ENCODE results near the gene PTPRN2. TPM values are rescaled to one million over a fixed set of nuclear protein-coding genes. Genes with fewer than 3 reads are reported as not detected.
A peak's percentile ranks its signal among the peaks of the same experiment; 100 is the strongest.
"Not testable (repeated sequence)": the region's sequence is repeated elsewhere in the genome, so short reads cannot be mapped to it uniquely, and the experiment has no call there.

Gene PTPRN2
- total and polyA plus RNA-seq, 2 of the 13 experiments (the other 11 are each of a cell fraction or from before 2014, with no cell fraction given): 2.5 to 24.2 TPM

DNA sequence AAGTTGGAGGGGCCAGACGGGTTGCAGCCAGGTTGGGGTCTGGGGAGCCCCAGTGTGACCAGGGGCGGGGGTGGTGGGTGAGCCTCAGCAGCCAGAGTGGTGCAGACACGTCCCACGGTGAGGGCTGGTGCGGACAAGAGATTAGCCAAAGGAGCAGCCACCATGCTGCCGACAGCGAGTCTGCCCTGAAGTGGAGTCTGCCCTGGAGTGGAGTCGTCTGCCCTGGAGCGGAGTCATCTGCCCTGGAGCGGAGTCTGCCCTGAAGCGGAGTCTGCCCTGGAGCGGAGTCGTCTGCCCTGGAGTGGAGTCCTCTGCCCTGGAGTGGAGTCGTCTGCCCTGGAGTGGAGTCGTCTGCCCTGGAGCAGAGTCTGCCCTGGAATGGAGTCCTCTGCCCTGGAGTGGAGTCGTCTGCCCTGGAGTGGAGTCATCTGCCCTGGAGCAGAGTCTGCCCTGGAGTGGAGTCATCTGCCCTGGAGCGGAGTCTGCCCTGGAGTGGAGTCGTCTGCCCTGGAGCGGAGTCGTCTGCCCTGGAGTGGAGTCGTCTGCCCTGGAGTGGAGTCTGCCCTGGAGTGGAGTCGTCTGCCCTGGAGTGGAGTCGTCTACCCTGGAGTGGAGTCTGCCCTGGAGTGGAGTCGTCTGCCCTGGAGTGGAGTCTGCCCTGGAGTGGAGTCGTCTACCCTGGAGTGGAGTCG lies 64.3 kb downstream of the PTPRN2 start (continued):
- 0 out of 2 replicates have a peak, but pooled peaks have one; percentile 17 for TF ChIP-seq MAZ (IDR thresholded peaks at IDR 0.05; ENCODE audit: borderline replicate concordance, low read depth, low read length)
- TF ChIP-seq MAZ (CRISPR knock-in tag; IDR thresholded peaks at IDR 0.05; ENCODE audit: low read depth): not testable (repeated sequence)
- peak; percentile 60 for TF ChIP-seq ZNF687 (CRISPR knock-in tag; IDR thresholded peaks at IDR 0.05)
- TF ChIP-seq MTA1 (CRISPR knock-in tag; IDR thresholded peaks at IDR 0.05; ENCODE audit: borderline replicate concordance): peak; percentile 38; the same call in 1 of the 2 replicates
- TF ChIP-seq ZNF160 (CRISPR knock-in tag; IDR thresholded peaks at IDR 0.05): peak; percentile 5; the same call in 1 of the 2 replicates
- TF ChIP-seq UBTF (CRISPR knock-in tag; IDR thresholded peaks at IDR 0.05): peak; percentile 18; the same call in 1 of the 2 replicates
- peak; percentile 32; the same call in 1 of the 2 replicates for TF ChIP-seq ZBTB33 (CRISPR knock-in tag; IDR thresholded peaks at IDR 0.05)
- TF ChIP-seq RFX5 (IDR thresholded peaks at IDR 0.05; ENCODE audit: low read depth, low read length): peak; percentile 29; the same call in 1 of the 2 replicates
- peak; percentile 99 for TF ChIP-seq SKI (IDR thresholded peaks at IDR 0.05; ENCODE audit: partially characterized antibody)
- peak; percentile 24; the same call in 1 of the 2 replicates for TF ChIP-seq SPEN (CRISPR knock-in tag; IDR thresholded peaks at IDR 0.05; ENCODE audit: low read depth)
- peak; percentile 35; the same call in 1 of the 2 replicates for TF ChIP-seq MEIS1 (CRISPR knock-in tag; IDR thresholded peaks at IDR 0.05; ENCODE audit: borderline replicate concordance)
- TF ChIP-seq HNRNPLL (IDR thresholded peaks at IDR 0.05; ENCODE audit: low read depth, low read length, poor library complexity, severe bottlenecking): peak; percentile 39
- TF ChIP-seq, protein P1, sequence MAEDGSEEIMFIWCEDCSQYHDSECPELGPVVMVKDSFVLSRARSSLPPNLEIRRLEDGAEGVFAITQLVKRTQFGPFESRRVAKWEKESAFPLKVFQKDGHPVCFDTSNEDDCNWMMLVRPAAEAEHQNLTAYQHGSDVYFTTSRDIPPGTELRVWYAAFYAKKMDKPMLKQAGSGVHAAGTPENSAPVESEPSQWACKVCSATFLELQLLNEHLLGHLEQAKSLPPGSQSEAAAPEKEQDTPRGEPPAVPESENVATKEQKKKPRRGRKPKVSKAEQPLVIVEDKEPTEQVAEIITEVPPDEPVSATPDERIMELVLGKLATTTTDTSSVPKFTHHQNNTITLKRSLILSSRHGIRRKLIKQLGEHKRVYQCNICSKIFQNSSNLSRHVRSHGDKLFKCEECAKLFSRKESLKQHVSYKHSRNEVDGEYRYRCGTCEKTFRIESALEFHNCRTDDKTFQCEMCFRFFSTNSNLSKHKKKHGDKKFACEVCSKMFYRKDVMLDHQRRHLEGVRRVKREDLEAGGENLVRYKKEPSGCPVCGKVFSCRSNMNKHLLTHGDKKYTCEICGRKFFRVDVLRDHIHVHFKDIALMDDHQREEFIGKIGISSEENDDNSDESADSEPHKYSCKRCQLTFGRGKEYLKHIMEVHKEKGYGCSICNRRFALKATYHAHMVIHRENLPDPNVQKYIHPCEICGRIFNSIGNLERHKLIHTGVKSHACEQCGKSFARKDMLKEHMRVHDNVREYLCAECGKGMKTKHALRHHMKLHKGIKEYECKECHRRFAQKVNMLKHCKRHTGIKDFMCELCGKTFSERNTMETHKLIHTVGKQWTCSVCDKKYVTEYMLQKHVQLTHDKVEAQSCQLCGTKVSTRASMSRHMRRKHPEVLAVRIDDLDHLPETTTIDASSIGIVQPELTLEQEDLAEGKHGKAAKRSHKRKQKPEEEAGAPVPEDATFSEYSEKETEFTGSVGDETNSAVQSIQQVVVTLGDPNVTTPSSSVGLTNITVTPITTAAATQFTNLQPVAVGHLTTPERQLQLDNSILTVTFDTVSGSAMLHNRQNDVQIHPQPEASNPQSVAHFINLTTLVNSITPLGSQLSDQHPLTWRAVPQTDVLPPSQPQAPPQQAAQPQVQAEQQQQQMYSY (CRISPR knock-in tag; IDR thresholded peaks at IDR 0.05): peak; percentile 97
- 0 out of 2 replicates have a peak, but pooled peaks have one; percentile 30 for TF ChIP-seq PITX1 (CRISPR knock-in tag; IDR thresholded peaks at IDR 0.05)
- 0 out of 2 replicates have a peak, but pooled peaks have one; percentile 27 for TF ChIP-seq ZNF430 (CRISPR knock-in tag; IDR thresholded peaks at IDR 0.05)
